Measurements from ENCODE around the gene LGALS14. TPM values are rescaled to one million over a fixed set of nuclear protein-coding genes. Genes with fewer than 3 reads are reported as not detected.

Gene LGALS14, protein sequence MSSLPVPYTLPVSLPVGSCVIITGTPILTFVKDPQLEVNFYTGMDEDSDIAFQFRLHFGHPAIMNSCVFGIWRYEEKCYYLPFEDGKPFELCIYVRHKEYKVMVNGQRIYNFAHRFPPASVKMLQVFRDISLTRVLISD
- not detected in 2 replicates for total RNA-seq

GRCh38 chr19:39704181-39705044 lies at the start of gene LGALS14:
Gene LGALS14, plus strand, starts transcription at chr19:39704481. Its CDS starts 48 bp downstream, at chr19:39704529.

GRCh38 chr19:39655613-39656012 lies 48.7 kb upstream of the LGALS14 start, which contains the start of gene LGALS16:
Gene LGALS16, plus strand, starts transcription at chr19:39655913. Its CDS starts 49 bp downstream, at chr19:39655962.

DNA sequence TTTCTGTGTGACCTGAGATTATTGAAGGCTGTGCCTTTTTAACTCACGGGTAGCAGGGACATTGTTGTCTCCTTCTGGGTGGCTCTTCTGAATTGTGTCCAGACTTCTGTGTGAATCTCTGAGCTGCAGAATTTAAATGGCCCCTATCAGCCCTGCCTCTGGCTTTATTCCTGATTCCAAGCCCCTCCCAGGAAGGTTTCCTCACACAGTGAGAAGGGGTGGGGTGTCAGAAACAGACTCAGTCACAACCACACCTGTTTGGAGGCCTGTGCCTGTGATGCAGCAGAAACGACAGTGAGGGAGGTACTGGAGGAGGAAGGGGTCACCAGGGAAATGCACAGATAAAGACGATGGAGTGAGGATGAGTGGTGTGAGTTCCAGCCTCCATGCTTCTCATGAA lies 33.6 kb downstream of the LGALS14 start, which contains the start of gene CLC:
Gene CLC, minus strand, starts transcription at position 139 of the 400 bp plus-strand sequence. Its CDS starts 77 bp downstream, at position 62.

Other genes with a start within 250 kb of the LGALS14 start
- gene TIMM50, start 223.6 kb upstream of the LGALS14 start, total RNA-seq = 106 and 118 TPM in 2 replicates
- gene DLL3, start 205.5 kb upstream of the LGALS14 start, total RNA-seq = 0.53 and 1.0 TPM in 2 replicates
- not detected in 2 replicates for gene SELENOV, start 189.3 kb upstream of the LGALS14 start, total RNA-seq
- gene EID2B, start 171.6 kb upstream of the LGALS14 start, total RNA-seq = 3.1 and 3.9 TPM in 2 replicates
- 11.6 and 13.0 TPM in 2 replicates for gene EID2, start 164.3 kb upstream of the LGALS14 start, total RNA-seq
- gene LGALS13, start 102.0 kb upstream of the LGALS14 start, total RNA-seq = not detected in 2 replicates
- gene LGALS16, start 48.6 kb upstream of the LGALS14 start, total RNA-seq = not detected in 2 replicates
- not detected in 2 replicates for gene CLC, start 33.5 kb downstream of the LGALS14 start, total RNA-seq
- gene LEUTX, start 74.4 kb downstream of the LGALS14 start, total RNA-seq = not detected in 2 replicates
- gene DYRK1B, start 129.7 kb downstream of the LGALS14 start, total RNA-seq = 11.7 and 16.8 TPM in 2 replicates
- 163 and 170 TPM in 2 replicates for gene FBL, start 141.9 kb downstream of the LGALS14 start, total RNA-seq
- gene FCGBP, start 230.2 kb downstream of the LGALS14 start, total RNA-seq = not detected in 2 replicates